CD14-positive monocyte (primary cell): ENCODE results near the gene ZNF391. TPM values are rescaled to one million over a fixed set of nuclear protein-coding genes. Genes with fewer than 3 reads are reported as not detected.

Source experiments
- DNase-seq, 3 donors: peaks; one replicate each; pipeline ENCODE4 v3.0.0-alpha.2; 2011 to 2022
- H2AFZ ChIP-seq: 2 replicates; pipeline ENCODE4 v1.6.0; 2012; ENCODE audit warnings: mild to moderate bottlenecking, low read depth, low read length, inconsistent platforms; ENCODE audit not compliant: insufficient read depth, poor library complexity, severe bottlenecking
- H3K27ac ChIP-seq, 2 donors: 1 replicate in 1 of 2; 2 replicates in 1 of 2; pipeline ENCODE4 v1.5.1; 2012 to 2013; ENCODE audit warnings: low read length in 2 of 2, control low read depth in 1 of 2, inconsistent platforms in 1 of 2, low read depth in 1 of 2, mild to moderate bottlenecking in 1 of 2
- H3K27me3 ChIP-seq, 2 donors: one replicate each; pipeline versions ENCODE4 v1.6.0 to v1.6.1; 2011 to 2013; ENCODE audit warnings: low read length in 2 of 2; ENCODE audit not compliant: control insufficient read depth in 2 of 2, insufficient read depth in 2 of 2
- H3K36me3 ChIP-seq, 2 donors: replicated peaks in 1 of 2; 1 replicate in 1 of 2; 2 replicates in 1 of 2; pipeline versions ENCODE4 v1.5.1 to v1.6.1; 2012 to 2013; ENCODE audit warnings: low read length in 2 of 2, control low read depth in 1 of 2, inconsistent platforms in 1 of 2, mild to moderate bottlenecking in 1 of 2; ENCODE audit not compliant: insufficient read depth in 2 of 2, control insufficient read depth in 1 of 2
- H3K4me1 ChIP-seq, 2 donors: 1 replicate in 1 of 2; 2 replicates in 1 of 2; pipeline versions ENCODE4 v1.5.1 to v1.6.1; 2012 to 2013; ENCODE audit warnings: low read length in 2 of 2, control low read depth in 1 of 2, inconsistent platforms in 1 of 2, mild to moderate bottlenecking in 1 of 2, moderate library complexity in 1 of 2; ENCODE audit not compliant: insufficient read depth in 2 of 2, control insufficient read depth in 1 of 2
- H3K4me2 ChIP-seq: replicated peaks from 2 replicates; pipeline ENCODE3; 2012; ENCODE audit warnings: low read length, moderate library complexity, mild to moderate bottlenecking; ENCODE audit not compliant: poor library complexity, severe bottlenecking; ENCODE audit errors: extremely low read depth
- H3K4me3 ChIP-seq, 3 experiments: fragments of 200-600 bp in 1 of 3; sonication (generic) in 1 of 3; replicated peaks in 1 of 3; 1 replicate in 2 of 3; 2 replicates in 1 of 3; pipeline ENCODE4 v1.5.1; 2011 to 2013; ENCODE audit warnings: low read length in 3 of 3, mild to moderate bottlenecking in 3 of 3, control low read depth in 2 of 3, low read depth in 2 of 3, inconsistent platforms in 1 of 3, moderate library complexity in 1 of 3
- H3K79me2 ChIP-seq: 2 replicates; pipeline ENCODE4 v1.6.0; 2012; ENCODE audit warnings: mild to moderate bottlenecking, control low read depth, inconsistent platforms, low read length, moderate library complexity; ENCODE audit not compliant: insufficient read depth
- H3K9ac ChIP-seq: 2 replicates; pipeline ENCODE4 v1.6.0; 2017; ENCODE audit warnings: low read length, mild to moderate bottlenecking; ENCODE audit not compliant: insufficient read depth, poor library complexity, severe bottlenecking
- H3K9me3 ChIP-seq, 2 donors: replicated peaks in 1 of 2; 1 replicate in 1 of 2; 2 replicates in 1 of 2; pipeline versions ENCODE4 v1.5.1 to v1.6.1; 2012 to 2013; ENCODE audit warnings: low read length in 2 of 2, control low read depth in 1 of 2; ENCODE audit not compliant: control insufficient read depth in 1 of 2, insufficient read depth in 1 of 2
- H4K20me1 ChIP-seq: 2 replicates; pipeline ENCODE4 v1.6.0; 2012; ENCODE audit warnings: mild to moderate bottlenecking, low read length, control low read depth, moderate library complexity; ENCODE audit not compliant: insufficient read depth
- H3K27ac Mint-ChIP-seq, 7 donors: one replicate each; pipeline ENCODE4 v1.8.0; 2020; ENCODE audit warnings: mild to moderate bottlenecking in 7 of 7, mixed read lengths in 7 of 7, moderate library complexity in 6 of 7, inconsistent platforms in 2 of 7
- H3K27me3 Mint-ChIP-seq, 3 donors: one replicate each; pipeline ENCODE4 v1.8.0; 2021 to 2022; ENCODE audit warnings: low read depth in 3 of 3, mild to moderate bottlenecking in 3 of 3, mixed read lengths in 3 of 3, moderate library complexity in 3 of 3, inconsistent platforms in 1 of 3
- H3K36me3 Mint-ChIP-seq, 2 donors: one replicate each; pipeline ENCODE4 v1.8.0; 2020; ENCODE audit warnings: mixed read lengths in 2 of 2, inconsistent platforms in 1 of 2, mild to moderate bottlenecking in 1 of 2
- H3K4me1 Mint-ChIP-seq: one replicate; pipeline ENCODE4 v1.8.0; 2020; ENCODE audit warnings: mild to moderate bottlenecking, mixed read lengths
- H3K4me3 Mint-ChIP-seq, 2 donors: one replicate each; pipeline ENCODE4 v1.8.0; 2020; ENCODE audit warnings: mild to moderate bottlenecking in 2 of 2, mixed read lengths in 2 of 2, moderate library complexity in 1 of 2
- H3K9me3 Mint-ChIP-seq, 7 donors: one replicate each; pipeline ENCODE4 v1.8.0; 2020 to 2022; ENCODE audit warnings: mixed read lengths in 7 of 7, mild to moderate bottlenecking in 6 of 7, moderate library complexity in 6 of 7, inconsistent platforms in 2 of 7
- WGBS: methylation state at CpG from one replicate; pipeline ENCODE4 v1.1.5; 2013; ENCODE audit warnings: missing lambda C conversion rate; ENCODE audit not compliant: insufficient coverage; 5-methylcytosine and 5-hydroxymethylcytosine counted together
- intact Hi-C, 2 donors: fragments of 100-400 bp; cut with micrococcal nuclease; formaldehyde crosslinking; loops; one replicate each; pipeline versions ENCODE4 v1.15.0 to v1.15.1; 2023
- polyA plus RNA-seq, 3 donors: library from polyadenylated mRNA; depleted of rRNA in 1 of 3; unstranded in 2 of 3; stranded (reverse) in 1 of 3; fragments of 300-500 nt in 2 of 3; fragments of >200 nt in 1 of 3; fragmentation: Illumina TruSeq in 2 of 3; gene quantifications; 1 replicate in 2 of 3; 2 replicates in 1 of 3; pipeline ENCODE4 v1.2.3, GENCODE V29; 2012 to 2021
- TF ChIP-seq, protein P1 (sequence below): fragments of 200-600 bp; IDR thresholded peaks from one replicate; pipeline ENCODE4 v1.8.0; 2022; ENCODE audit warnings: antibody characterized with exemption, mild to moderate bottlenecking

Gene ZNF391
- polyA plus RNA-seq, 3 donors, result 0.07 to 0.17 TPM; not detected in 1

DNA sequence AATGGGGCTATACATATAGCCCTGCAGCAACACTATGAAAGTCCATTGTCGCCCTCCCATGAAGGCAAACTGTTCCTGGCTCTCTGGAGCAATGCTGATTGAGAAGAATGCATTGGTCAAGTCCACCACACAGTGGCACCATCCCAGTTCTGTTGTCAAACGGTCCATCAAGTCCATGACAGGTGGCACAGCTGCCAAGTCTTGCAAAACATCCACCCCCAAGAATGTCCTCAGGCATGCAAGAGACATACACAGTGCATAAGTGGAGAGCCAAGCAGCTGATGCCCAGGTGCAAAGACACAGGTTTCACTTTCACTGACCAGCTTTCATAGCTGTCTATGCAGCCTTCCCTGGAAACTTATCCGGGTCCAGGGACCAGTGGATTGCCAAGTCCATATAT is 17.5 kb downstream of the ZNF391 start:
- Histone ChIP-seq H2AFZ (no peak overlapping the region), H3K4me3 (no peak overlapping the region), H3K36me3 (no peaks in the 10 kb centered on the region), H3K4me1 (no peaks in the 10 kb centered on the region), H3K9ac (no peak overlapping the region), H3K27ac (no peak overlapping the region), H4K20me1 (no peaks in the 10 kb centered on the region), H3K9me3 (peaks cover 41 to 52% of the 10 kb centered on the region in 2 donors), H3K27me3 (no peaks in the 10 kb centered on the region), H3K79me2 (no peaks in the 10 kb centered on the region), H3K4me2 (no peak overlapping the region)
- no peak overlapping the region for H3K27ac Mint-ChIP-seq
- no peaks in the 10 kb centered on the region for H3K4me1 Mint-ChIP-seq
- intact Hi-C loops, result no loop called here
- H3K36me3 Mint-ChIP-seq, result no peaks in the 10 kb centered on the region
- no peak overlapping the region for H3K4me3 Mint-ChIP-seq
- H3K27me3 Mint-ChIP-seq, result peaks cover 0 to 5% (median 0%) of the 10 kb centered on the region in 3 donors
- DNase-seq, result no peak
- peaks cover 26 to 54% (median 34%) of the 10 kb centered on the region in 7 donors for H3K9me3 Mint-ChIP-seq
- 85% methylated on average over 1 of the region's 3 CpGs for WGBS
- TF ChIP-seq, protein P1, sequence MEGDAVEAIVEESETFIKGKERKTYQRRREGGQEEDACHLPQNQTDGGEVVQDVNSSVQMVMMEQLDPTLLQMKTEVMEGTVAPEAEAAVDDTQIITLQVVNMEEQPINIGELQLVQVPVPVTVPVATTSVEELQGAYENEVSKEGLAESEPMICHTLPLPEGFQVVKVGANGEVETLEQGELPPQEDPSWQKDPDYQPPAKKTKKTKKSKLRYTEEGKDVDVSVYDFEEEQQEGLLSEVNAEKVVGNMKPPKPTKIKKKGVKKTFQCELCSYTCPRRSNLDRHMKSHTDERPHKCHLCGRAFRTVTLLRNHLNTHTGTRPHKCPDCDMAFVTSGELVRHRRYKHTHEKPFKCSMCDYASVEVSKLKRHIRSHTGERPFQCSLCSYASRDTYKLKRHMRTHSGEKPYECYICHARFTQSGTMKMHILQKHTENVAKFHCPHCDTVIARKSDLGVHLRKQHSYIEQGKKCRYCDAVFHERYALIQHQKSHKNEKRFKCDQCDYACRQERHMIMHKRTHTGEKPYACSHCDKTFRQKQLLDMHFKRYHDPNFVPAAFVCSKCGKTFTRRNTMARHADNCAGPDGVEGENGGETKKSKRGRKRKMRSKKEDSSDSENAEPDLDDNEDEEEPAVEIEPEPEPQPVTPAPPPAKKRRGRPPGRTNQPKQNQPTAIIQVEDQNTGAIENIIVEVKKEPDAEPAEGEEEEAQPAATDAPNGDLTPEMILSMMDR, result no peak

GRCh38 chr6:27407153-27407814 is 18.7 kb downstream of the ZNF391 start:
- Histone ChIP-seq H2AFZ (no peak overlapping the region), H3K4me1 (no peaks in the 10 kb centered on the region), H3K27ac (no peak overlapping the region), H3K4me2 (no peak overlapping the region), H3K36me3 (no peaks in the 10 kb centered on the region), H3K79me2 (no peaks in the 10 kb centered on the region), H3K27me3 (no peaks in the 10 kb centered on the region), H4K20me1 (no peaks in the 10 kb centered on the region), H3K4me3 (no peak overlapping the region), H3K9me3 (peaks cover 47 to 51% of the 10 kb centered on the region in 2 donors), H3K9ac (no peak overlapping the region)
- intact Hi-C loops, result no loop called here
- Mint-ChIP-seq H3K27ac (no peak overlapping the region), H3K36me3 (no peaks in the 10 kb centered on the region), H3K4me1 (no peaks in the 10 kb centered on the region), H3K4me3 (no peak overlapping the region), H3K9me3 (peaks cover 22 to 52% (median 28%) of the 10 kb centered on the region in 7 donors), H3K27me3 (peaks cover 0 to 8% (median 0%) of the 10 kb centered on the region in 3 donors)
- TF ChIP-seq, protein P1, result no peak
- WGBS, result 94% methylated on average over 4 of the region's 8 CpGs
- no peak for DNase-seq
